ENCODE results near the gene SGTA.

Gene SGTA

DNA sequence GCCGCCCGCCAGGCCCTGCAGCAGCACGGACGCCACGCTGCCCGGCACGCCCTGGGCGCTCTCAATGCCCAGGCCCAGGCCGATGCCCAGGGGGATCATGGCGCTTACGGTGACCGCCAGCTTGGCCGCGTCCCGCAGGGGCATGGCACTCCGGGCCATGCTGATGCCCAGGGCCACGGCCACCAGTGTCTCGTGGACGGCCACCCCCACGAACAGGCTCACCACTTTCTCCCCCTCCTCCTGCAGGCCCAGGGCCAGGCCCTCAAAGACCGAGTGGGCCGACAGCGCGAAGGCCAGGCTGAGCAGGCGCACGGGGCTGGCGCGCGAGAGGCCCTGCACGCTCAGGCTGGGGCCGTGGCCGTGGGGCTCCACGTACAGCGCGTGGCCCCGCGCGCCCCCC, 50.2 kb downstream of the SGTA start:
- TF ChIP-seq, protein P1, sequence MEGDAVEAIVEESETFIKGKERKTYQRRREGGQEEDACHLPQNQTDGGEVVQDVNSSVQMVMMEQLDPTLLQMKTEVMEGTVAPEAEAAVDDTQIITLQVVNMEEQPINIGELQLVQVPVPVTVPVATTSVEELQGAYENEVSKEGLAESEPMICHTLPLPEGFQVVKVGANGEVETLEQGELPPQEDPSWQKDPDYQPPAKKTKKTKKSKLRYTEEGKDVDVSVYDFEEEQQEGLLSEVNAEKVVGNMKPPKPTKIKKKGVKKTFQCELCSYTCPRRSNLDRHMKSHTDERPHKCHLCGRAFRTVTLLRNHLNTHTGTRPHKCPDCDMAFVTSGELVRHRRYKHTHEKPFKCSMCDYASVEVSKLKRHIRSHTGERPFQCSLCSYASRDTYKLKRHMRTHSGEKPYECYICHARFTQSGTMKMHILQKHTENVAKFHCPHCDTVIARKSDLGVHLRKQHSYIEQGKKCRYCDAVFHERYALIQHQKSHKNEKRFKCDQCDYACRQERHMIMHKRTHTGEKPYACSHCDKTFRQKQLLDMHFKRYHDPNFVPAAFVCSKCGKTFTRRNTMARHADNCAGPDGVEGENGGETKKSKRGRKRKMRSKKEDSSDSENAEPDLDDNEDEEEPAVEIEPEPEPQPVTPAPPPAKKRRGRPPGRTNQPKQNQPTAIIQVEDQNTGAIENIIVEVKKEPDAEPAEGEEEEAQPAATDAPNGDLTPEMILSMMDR (IDR thresholded peaks at IDR 0.05; ENCODE audit: low read depth, low read length) = no peak
- in situ Hi-C loops (cut with HindIII; ENCODE audit: low sequenced_read_pairs) = no loop called here
- H3K4me3 ChIP-seq (ENCODE audit: low read depth, low read length) = no peak overlapping the region
- no peak for DNase-seq (ENCODE audit: low read depth, low spot score)

DNA sequence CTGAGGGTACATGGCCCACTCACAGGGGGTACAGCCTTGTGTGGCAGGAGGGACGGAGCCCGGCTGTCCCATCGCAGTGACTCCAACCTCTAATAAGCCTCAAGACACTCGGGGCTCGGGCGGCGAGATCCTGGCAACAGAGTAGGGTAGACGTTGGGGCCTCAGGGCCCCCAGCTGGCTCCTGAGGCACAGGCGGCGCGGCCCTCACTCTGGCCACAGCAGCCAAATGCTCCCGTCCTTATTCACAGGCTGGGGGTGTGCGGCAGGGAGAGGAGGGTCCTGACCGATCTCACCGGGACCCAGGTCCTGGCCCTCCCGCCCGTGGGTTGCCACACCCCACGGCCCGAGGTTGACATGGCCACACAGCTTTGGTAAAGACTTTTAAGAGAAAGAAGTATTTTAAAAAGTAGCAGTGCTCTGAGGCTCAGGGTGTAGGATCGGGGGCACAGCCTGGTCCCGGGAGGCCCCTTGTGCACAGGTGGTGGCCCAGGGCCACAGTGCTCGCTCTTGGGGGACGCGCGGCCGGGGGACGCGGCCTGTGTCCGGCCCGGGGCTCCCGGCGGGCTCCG, 50.8 kb downstream of the SGTA start:
- in situ Hi-C loops (cut with HindIII; ENCODE audit: low sequenced_read_pairs) = no loop called here
- no peak overlapping the region for H3K4me3 ChIP-seq (ENCODE audit: low read depth, low read length)
- DNase-seq (ENCODE audit: low read depth, low spot score) = no peak
- TF ChIP-seq, protein P1 (IDR thresholded peaks at IDR 0.05; ENCODE audit: low read depth, low read length) = no peak

DNA sequence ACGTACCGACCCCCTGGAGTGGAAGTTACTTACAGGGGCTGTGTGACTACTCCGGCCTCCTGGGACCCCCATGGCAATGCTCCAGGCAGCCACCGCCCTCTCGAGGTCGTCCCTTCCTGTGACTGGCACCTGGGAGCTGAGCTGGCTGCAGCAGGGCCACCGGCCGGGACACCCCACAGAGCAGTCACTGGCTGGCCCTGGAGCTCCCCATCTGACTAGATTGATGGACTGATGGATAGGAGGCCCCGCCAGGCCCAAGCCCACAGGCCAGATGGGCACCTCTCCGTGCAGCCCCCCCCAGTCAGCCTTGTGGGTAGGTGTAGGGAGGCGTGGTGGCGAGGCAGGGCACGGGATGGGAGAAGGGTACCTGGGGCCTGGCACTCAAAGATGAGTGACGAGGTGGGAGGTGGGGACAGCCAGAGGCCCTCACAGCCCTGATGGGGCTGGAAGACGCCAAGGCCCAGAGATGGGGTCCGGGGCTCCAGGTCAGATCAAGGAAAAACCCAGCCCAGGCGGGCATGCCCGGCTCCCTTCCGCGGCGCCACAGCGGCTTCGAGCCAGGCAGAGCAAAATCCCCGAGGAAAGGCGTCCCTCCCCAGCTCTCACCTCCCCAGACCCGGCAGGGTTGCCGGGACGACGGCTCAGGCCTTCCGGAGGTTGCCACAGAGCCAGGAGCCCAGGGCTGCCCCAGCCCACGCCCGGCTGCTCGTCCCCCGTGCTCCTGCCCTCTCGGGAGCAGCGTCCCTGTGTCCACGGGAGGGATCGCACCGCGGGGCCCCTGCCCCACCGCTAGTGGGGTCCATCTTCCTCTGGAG, 51.7 kb downstream of the SGTA start:
- DNase-seq (ENCODE audit: low read depth, low spot score) = no peak
- TF ChIP-seq, protein P1 (IDR thresholded peaks at IDR 0.05; ENCODE audit: low read depth, low read length) = no peak
- in situ Hi-C loops (cut with HindIII; ENCODE audit: low sequenced_read_pairs) = no loop called here

DNA sequence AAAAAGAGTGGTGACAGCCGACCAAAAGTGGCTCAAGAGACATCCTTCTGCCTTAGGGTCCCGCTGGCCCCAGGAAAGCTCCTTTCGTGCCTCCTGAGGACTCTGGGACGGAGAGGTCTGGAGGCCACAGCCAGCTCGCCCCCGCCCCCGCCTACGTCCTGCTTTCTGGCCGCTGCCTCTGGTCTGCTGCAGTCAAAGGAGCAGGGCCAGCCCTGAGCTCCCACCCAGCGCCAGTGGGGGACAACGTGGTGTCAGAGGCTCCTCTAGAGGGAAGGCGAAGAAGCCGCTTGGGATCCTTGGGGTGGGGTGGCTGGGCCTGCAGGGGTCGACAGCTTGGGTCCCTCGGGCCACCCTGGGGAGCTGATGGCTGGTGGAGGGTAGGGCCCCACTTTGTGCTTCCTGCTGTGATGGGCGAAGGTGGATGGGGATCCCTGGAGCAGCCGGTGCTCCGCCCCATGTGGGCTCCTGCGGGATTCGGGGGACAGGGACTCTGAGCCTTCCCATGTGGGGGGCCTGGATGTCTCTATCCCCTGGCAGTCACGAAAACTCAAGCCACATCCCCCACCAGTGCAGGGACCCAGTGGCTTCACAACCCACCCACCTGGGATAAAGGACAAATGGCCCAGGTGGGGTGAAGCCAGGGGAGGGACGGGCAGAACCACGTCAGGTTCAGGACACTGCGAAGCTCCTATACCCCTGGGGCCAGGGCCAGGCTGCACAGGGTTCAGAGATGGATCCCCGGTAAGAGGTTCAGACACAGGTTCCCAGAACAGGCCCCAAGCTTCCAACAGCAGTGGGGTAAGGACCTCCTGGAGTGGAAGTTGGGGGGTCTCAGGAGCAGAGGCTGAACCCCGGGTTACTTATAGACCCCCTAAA, 52.9 kb downstream of the SGTA start:
- DNase-seq (ENCODE audit: low read depth, low spot score) = no peak
- TF ChIP-seq, protein P1 (IDR thresholded peaks at IDR 0.05; ENCODE audit: low read depth, low read length) = no peak
- in situ Hi-C loops (cut with HindIII; ENCODE audit: low sequenced_read_pairs) = no loop called here
- H3K4me3 ChIP-seq (ENCODE audit: low read depth, low read length) = no peak overlapping the region

More for the DNA sequence above, 51.7 kb downstream of the SGTA start:
- no peak overlapping the region for H3K4me3 ChIP-seq (ENCODE audit: low read depth, low read length)

DNA sequence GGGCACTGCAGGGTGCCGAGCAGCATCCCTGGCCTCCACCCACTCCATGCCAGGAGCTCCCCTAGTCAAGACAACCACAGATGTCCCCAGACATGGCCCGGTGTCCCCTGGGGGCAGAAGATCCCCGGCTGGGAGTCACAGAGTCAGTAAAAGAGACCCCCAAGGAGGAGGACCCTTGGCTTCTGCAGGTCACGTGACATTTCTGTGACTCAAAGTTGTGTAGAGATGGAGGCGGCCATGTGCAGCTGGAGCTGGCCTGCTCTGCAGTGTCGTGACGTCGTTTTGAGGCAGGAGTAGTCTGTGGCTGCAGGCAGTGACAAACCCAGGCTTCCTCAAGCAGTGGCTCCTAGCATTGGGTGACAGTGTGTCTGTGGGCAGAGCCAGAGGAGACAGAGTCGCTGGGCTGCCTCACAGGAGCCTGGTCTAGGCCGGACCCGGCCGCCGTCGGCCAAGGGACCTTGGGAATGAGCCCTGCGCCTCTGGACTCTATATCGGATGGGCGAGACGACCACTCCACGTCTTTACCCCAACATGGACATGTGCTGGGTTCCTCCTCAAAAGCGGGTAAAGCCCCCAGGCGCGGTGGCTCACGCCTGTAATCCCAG, 54.2 kb downstream of the SGTA start:
- no peak for DNase-seq (ENCODE audit: low read depth, low spot score)
- TF ChIP-seq, protein P1 (IDR thresholded peaks at IDR 0.05; ENCODE audit: low read depth, low read length) = no peak
- in situ Hi-C loops (cut with HindIII; ENCODE audit: low sequenced_read_pairs) = no loop called here
- no peak overlapping the region for H3K4me3 ChIP-seq (ENCODE audit: low read depth, low read length)

DNA sequence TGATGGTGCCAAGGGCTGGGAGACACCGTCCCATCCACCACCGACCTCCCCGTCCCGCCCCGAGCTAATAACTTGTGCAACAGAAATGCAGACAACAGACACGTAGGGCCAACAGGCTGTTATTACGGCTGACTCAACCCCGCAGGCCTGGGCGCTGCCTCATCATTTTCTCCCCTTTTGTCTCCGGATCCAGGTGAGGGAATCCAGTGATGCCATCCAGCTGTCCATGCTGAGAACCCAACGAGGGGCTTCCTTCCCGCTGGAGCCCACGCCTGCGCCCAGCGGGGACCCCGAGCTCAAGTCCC, 55.5 kb downstream of the SGTA start:
- DNase-seq (ENCODE audit: low read depth, low spot score) = no peak
- in situ Hi-C loops (cut with HindIII; ENCODE audit: low sequenced_read_pairs) = no loop called here
- TF ChIP-seq, protein P1 (IDR thresholded peaks at IDR 0.05; ENCODE audit: low read depth, low read length) = no peak
- no peak overlapping the region for H3K4me3 ChIP-seq (ENCODE audit: low read depth, low read length)

All from astrocyte of the spinal cord (primary cell).